ENCODE results near the gene GJC2. TPM values are rescaled to one million over a fixed set of nuclear protein-coding genes. Genes with fewer than 3 reads are reported as not detected.
"Not testable (repeated sequence)": the region's sequence is repeated elsewhere in the genome, so short reads cannot be mapped to it uniquely, and the experiment has no call there.

The GJC2 gene
- total RNA-seq, 2 experiments from 2014 or later: 0.41 to 0.57 TPM

DNA sequence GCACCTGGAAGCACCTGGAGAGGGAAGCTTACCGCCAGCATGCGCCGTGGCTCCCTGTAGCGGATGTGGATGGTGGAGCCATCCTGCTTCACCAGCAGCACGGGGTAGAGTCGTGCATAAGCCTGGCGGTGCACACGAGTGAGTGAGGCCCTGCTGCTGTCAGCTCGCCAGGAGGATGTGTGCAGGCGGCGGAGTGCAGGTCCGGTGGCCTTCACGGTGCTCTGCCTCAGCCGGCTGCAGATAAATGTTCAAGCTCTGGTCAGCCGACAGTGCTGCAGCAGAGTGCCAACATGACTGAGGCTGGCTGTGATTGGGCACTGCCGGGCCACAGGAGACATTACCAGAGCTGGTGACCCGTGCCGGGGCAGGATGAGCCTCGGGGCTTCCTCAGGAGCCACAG, 42.1 kb upstream of the GJC2 start:
- H3K27ac Mint-ChIP-seq: no peak overlapping the region
- CTCF ChIA-PET: interaction anchor here (1.4 kb wide), 1 partner anchor 108 kb away, joined by 3 read pairs; no protein-coding TSS in a partner anchor
- H3K27me3 Mint-ChIP-seq: no peaks in the 10 kb centered on the region

DNA sequence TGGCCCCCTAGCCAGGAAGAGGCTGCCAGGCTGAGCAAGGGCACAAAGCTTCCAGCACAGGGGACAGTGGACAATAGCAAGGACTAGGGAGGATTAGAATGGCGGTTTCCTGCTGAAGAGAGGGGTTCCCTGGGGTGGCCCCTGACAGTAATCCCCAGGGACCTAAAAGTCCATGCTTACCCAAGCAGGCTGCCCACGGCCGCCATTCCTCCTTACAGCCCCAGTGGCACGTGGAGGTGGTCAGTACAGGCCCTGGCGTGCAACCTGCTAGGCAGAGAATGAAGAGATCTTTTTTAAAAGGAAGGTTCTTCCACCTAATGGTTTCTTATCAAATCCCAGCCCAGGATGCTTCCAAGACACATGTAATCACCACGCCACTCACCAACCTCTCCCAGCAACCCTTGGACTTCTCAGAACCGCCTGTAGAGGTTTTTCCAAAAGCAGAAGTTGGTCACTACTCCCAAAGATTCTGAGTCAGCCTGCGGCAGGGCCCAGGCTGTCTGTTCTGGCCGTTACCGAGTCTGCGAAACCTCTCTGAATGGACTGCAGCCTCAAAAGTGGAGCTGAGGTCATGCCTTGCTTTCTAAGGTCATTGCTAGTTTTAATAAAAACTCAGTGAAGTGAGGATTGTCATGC, 41.6 kb upstream of the GJC2 start:
- no peaks in the 10 kb centered on the region for H3K27me3 Mint-ChIP-seq
- peak overlapping the region; percentile 89 for H3K4me3 Mint-ChIP-seq
- H3K9me3 Mint-ChIP-seq: no peaks in the 10 kb centered on the region
- DNase-seq: no peak
- H3K36me3 Mint-ChIP-seq: peaks cover 13% of the 10 kb centered on the region
- POLR2A ChIA-PET: interaction anchor here (1.1 kb wide), 1 partner anchor 32 kb away, joined by 4 read pairs; the partner anchor contains the start of gene GUK1
- intact Hi-C loops (cut with micrococcal nuclease): no loop called here
- CTCF ChIA-PET: no interaction called here
- peaks cover 35% of the 10 kb centered on the region for H3K4me1 Mint-ChIP-seq (ENCODE audit: low read depth)
- peak overlapping the region; percentile 84 for H3K27ac Mint-ChIP-seq

More for the DNA sequence above, 42.1 kb upstream of the GJC2 start:
- peak overlapping the region; percentile 89 for H3K4me3 Mint-ChIP-seq
- POLR2A ChIA-PET: interaction anchor here (1.1 kb wide), 1 partner anchor 33 kb away, joined by 4 read pairs; the partner anchor contains the start of gene GUK1
- H3K9me3 Mint-ChIP-seq: no peaks in the 10 kb centered on the region
- intact Hi-C loops (cut with micrococcal nuclease): no loop called here
- peaks cover 35% of the 10 kb centered on the region for H3K4me1 Mint-ChIP-seq (ENCODE audit: low read depth)
- peaks cover 13% of the 10 kb centered on the region for H3K36me3 Mint-ChIP-seq
- DNase-seq: no peak

DNA sequence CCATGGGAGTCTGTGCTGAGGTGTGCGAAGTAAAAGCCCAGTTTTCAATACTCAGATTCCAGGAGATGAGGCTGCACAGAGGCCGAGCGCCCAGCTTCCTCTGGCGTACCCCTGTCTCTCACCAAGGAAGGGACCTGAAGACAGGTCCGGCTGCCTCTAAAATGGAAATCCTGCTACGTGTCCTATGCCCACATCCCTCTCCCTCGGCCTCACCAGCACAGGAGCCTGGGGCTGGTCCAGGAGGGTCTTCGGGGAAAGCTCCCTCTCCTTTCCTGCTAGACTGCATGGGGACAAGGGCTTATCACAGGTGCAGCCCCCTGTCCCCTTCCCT, 41.0 kb upstream of the GJC2 start:
- ChIA-PET CTCF (no interaction called here), POLR2A (interaction anchor here (1.1 to 1.4 kb wide), 2 partner anchors 26 to 32 kb away, joined by 4 read pairs; partner anchors contain the start of genes ARF1 and GUK1)
- Mint-ChIP-seq H3K36me3 (peaks cover 10% of the 10 kb centered on the region), H3K4me1 (ENCODE audit: low read depth) (peaks cover 31% of the 10 kb centered on the region), H3K9me3 (no peaks in the 10 kb centered on the region), H3K4me3 (peak overlapping the region; percentile 89), H3K27ac (peak overlapping the region; percentile 84), H3K27me3 (no peaks in the 10 kb centered on the region)
- no peak for DNase-seq
- intact Hi-C loops (cut with micrococcal nuclease): loop anchor here (1.0 kb wide), 3 partner anchors 26 to 58 kb away; partner anchors contain the start of genes ARF1 and GUK1

DNA sequence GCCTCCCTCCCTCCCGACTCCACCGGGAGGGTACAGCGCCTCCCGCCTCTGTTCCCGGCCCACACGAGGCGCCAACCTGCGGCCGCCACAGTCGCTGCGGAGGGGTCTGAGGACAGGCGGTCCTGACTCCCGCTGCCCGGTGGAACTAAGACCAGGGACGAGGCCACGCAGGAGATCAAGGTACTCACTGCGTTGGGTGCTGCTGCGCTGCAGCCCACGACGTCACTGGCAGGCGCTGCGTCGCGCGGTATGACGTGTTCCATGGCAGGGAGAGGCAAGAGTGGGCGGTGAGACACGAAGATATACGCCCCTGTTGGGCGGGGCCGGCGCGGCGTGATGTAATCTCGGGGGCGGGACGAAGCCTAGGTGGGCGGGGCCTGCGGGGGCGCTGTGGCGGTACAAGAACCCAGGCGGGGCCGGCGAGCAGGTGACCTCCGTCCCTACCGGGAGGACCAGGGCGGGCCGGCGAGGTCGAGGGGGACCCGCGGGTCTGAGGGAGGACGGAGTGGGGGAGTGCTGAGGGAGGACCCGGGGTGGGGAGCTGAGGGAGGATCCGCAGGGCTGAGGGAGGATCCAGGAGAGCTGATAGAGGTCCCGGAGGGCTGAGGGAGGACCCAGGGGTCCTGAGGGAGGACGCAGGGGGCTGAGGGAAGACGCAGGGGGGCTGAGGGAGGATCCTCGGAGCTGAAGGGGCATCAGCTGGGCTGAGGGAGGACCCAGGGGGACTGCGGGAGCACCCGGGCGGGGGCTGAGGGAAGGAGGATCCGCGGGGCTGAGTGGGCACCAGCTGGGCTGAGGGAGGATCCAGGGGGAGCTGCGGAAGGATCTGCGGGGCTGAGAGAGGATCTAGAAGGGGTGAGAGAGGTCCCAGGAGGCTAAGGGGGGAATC, 40.4 kb upstream of the GJC2 start, which contains the start of gene MRPL55:
Gene MRPL55 (minus strand): TSS at position 227 of the 889 bp plus-strand sequence. CDS start 1,039 bp downstream, outside the sequence.
- Mint-ChIP-seq H3K27me3 (no peaks in the 10 kb centered on the region), H3K36me3 (peaks cover 10% of the 10 kb centered on the region), H3K9me3 (no peaks in the 10 kb centered on the region), H3K4me1 (ENCODE audit: low read depth) (peaks cover 25% of the 10 kb centered on the region), H3K27ac (peak within 1 kb of the TSS; percentile 84), H3K4me3 (peak within 1 kb of the TSS; percentile 89)
- ChIA-PET CTCF (interaction anchor here (0.6 to 1.4 kb wide), 4 partner anchors 22 to 110 kb away, joined by 3 to 11 read pairs (median 3); no protein-coding TSS in a partner anchor), POLR2A (interaction anchor here (1.1 to 1.4 kb wide), 4 partner anchors 27 to 355 kb away, joined by 3 to 4 read pairs (median 3); partner anchors contain the start of gene ARF1)
- DNase-seq: peak; percentile 99
- intact Hi-C loops (cut with micrococcal nuclease): loop anchor here (1.0 kb wide), 3 partner anchors 27 to 57 kb away; partner anchors contain the start of genes ARF1 and GUK1

DNA sequence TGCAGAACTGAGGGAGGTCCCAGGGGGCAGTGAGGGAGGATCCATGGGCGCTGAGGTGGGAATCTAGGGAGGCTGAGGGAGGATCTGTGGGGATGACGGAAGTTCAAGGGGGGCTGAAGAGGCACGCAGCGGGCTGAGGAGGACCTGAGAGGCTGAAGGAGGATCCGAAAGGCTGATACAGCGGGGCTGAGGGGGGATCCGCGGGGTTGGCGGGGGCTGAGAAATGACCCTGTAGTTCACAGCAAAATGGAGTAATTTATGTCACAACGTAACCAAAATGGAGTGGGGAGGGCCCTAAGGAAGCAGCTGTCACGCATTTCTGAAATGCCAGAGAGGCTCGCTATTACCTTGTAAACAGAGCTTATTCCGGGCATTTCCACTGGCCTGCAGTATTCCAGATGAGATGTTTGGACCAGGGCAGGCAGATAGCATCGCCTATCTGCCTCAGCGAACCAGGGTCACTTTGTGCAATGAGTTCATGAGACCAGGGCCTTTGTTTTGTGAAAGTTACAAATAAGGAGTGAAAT, 39.7 kb upstream of the GJC2 start:
- no peaks in the 10 kb centered on the region for H3K27me3 Mint-ChIP-seq
- no peaks in the 10 kb centered on the region for H3K9me3 Mint-ChIP-seq
- ChIA-PET POLR2A (interaction anchor here (1.1 to 1.4 kb wide), 4 partner anchors 28 to 354 kb away, joined by 3 to 4 read pairs (median 3); partner anchors contain the start of gene ARF1), CTCF (interaction anchor here (0.6 to 1.4 kb wide), 4 partner anchors 21 to 110 kb away, joined by 3 to 11 read pairs (median 3); no protein-coding TSS in a partner anchor)
- intact Hi-C loops (cut with micrococcal nuclease): loop anchor here (1.0 kb wide), 3 partner anchors 28 to 56 kb away; partner anchors contain the start of genes ARF1 and GUK1
- H3K36me3 Mint-ChIP-seq: peaks cover 10% of the 10 kb centered on the region
- peak overlapping the region; percentile 84 for H3K27ac Mint-ChIP-seq
- DNase-seq: no peak
- H3K4me3 Mint-ChIP-seq: peak overlapping the region; percentile 89
- peaks cover 22% of the 10 kb centered on the region for H3K4me1 Mint-ChIP-seq (ENCODE audit: low read depth)

DNA sequence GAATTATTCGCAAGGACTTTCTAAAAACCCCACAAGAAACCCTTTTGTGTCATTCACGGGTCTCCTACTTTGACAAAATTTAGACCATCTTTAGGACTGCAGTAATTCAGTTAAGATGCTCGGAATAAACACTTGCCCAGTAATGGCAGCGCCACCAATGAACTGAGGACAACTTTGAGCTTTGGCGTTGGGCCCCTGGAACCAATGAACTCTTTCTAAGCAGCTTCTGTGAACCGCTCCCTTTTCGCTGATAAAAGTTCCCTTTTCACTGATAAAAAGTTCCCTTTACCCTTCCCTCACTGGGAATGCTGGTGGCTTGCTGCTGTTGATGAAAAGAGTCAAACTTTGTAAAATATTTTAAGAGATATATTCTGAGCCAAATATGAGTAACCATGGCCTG, 39.2 kb upstream of the GJC2 start:
- Mint-ChIP-seq H3K4me1 (ENCODE audit: low read depth) (peaks cover 22% of the 10 kb centered on the region), H3K36me3 (peaks cover 10% of the 10 kb centered on the region), H3K9me3 (no peaks in the 10 kb centered on the region), H3K27me3 (no peaks in the 10 kb centered on the region), H3K4me3 (peak overlapping the region; percentile 12), H3K27ac (no peak overlapping the region)
- ChIA-PET POLR2A (interaction anchor here (1.2 kb wide), 1 partner anchor 29 kb away, joined by 3 read pairs; no protein-coding TSS in a partner anchor), CTCF (interaction anchor here (1.1 to 1.4 kb wide), 3 partner anchors 20 to 111 kb away, joined by 3 to 11 read pairs (median 3); no protein-coding TSS in a partner anchor)
- DNase-seq: no peak
- intact Hi-C loops (cut with micrococcal nuclease): no loop called here

DNA sequence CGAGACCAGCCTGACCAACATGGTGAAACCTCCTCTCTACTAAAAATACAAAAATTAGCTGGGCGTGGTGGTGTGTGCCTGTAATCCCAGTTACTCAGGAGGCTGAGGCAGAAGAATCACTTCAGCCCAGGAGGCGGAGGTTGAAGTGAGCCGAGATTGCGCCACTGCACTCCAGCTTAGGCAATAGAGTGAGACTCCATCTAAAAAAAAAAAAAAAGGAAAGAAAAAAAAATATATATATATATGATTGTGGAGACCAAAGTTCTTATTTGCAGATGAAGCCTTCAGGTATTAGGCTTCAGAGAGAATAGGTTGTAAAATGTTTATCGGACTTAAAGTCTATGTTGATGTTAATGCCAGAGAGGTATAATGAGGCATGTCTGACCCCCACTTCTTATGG, 38.4 kb upstream of the GJC2 start:
- DNase-seq; POLR2A ChIA-PET; H3K4me3 Mint-ChIP-seq; intact Hi-C loops (cut with micrococcal nuclease); H3K9me3 Mint-ChIP-seq; H3K36me3 Mint-ChIP-seq; H3K27me3 Mint-ChIP-seq; H3K27ac Mint-ChIP-seq: not testable (repeated sequence)
- H3K4me1 Mint-ChIP-seq (ENCODE audit: low read depth): peaks cover 22% of the 10 kb centered on the region
- CTCF ChIA-PET: interaction anchor here (1.2 kb wide), 1 partner anchor 56 kb away, joined by 3 read pairs; no protein-coding TSS in a partner anchor

DNA sequence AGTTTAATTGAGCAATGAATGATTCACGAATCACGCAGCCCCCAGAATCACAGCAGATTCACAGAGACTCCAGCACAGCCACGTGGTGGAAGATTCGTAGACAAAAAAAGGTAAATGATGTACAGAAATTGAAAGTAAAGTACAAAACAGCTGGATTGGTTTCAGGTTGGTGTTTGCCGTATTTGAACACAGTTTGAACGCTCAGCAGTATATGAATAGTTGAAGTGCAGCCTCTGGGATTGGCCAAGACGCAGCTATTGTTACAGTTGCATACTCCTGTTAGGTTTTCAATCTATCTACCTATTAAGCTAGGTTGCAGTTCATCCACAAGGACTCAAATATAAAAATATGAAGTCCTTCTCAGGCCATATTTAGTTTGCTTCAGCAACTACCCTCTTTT, 37.6 kb upstream of the GJC2 start:
- no peak overlapping the region for H3K27ac Mint-ChIP-seq
- ChIA-PET POLR2A (no interaction called here), CTCF (interaction anchor here (1.4 kb wide), 1 partner anchor 19 kb away, joined by 5 read pairs; no protein-coding TSS in a partner anchor)
- intact Hi-C loops (cut with micrococcal nuclease): no loop called here
- H3K9me3 Mint-ChIP-seq: no peaks in the 10 kb centered on the region
- DNase-seq: no peak
- peaks cover 22% of the 10 kb centered on the region for H3K4me1 Mint-ChIP-seq (ENCODE audit: low read depth)
- H3K27me3 Mint-ChIP-seq: no peaks in the 10 kb centered on the region
- H3K4me3 Mint-ChIP-seq: no peak overlapping the region
- peaks cover 3% of the 10 kb centered on the region for H3K36me3 Mint-ChIP-seq

DNA sequence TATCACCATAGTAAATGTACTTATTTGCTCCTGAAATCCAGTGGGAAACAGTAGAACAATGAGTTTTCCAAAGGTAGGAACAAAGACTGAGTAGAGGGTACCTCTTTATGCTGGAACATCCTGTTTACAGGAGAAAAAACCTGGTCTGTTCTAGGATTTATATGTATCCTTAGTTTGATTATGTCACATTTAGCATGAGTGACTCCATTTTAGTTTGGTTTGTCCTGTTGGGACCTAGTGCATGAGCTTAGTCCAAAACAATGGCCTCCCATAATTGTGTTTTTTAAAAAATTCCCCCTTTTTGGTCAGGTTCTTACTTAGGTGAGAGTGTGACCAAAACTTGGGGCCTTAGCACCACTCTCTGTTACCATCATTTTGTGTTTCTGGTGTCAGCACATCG, 37.1 kb upstream of the GJC2 start:
- ChIA-PET CTCF (interaction anchor here (1.4 kb wide), 1 partner anchor 18 kb away, joined by 5 read pairs; no protein-coding TSS in a partner anchor), POLR2A (no interaction called here)
- Mint-ChIP-seq H3K4me3 (no peak overlapping the region), H3K27me3 (no peaks in the 10 kb centered on the region), H3K9me3 (no peaks in the 10 kb centered on the region), H3K36me3 (peaks cover 2% of the 10 kb centered on the region), H3K4me1 (ENCODE audit: low read depth) (peaks cover 19% of the 10 kb centered on the region), H3K27ac (no peak overlapping the region)
- intact Hi-C loops (cut with micrococcal nuclease): no loop called here
- DNase-seq: no peak

DNA sequence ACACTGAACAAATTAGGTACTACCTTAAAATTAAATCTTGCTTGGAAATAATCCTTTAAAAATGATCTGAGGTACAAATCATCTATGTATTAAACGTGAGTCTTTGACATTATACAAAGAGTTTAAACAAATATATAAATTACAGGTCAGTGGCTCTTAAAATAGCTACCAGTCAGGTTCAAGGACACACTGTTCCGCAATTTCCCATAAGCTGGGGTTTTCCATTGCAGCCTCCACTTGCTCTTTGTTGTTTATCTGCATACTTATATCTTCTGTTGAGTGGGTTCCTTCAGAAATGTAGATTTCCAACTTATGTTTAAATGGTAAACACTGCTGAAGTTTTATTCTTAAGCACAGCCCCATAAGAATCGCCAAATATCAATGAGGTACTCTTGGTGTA, 34.9 kb upstream of the GJC2 start:
- intact Hi-C loops (cut with micrococcal nuclease): no loop called here
- CTCF ChIA-PET: interaction anchor here (1.5 to 2.3 kb wide), 2 partner anchors 16 to 115 kb away, joined by 3 to 5 read pairs; no protein-coding TSS in a partner anchor
- POLR2A ChIA-PET: no interaction called here

DNA sequence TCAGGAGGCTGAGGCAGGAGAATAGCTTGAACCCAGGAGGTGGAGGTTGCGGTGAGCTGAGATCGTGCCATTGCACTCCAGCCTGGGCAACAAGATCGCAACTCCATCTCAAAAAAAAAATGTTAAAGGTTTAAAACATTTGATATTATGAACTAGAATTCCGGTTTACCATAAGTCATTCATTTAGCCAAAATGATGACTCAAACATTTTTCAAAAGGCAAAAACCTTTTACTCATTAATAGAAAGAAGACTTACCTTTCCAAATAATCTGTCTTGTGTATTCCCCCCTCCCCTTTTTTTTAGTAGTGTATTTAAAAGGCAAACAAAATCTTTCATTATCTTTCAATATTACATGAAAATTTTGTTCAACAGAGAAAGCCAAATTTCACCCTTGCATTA, 32.4 kb upstream of the GJC2 start:
- CTCF ChIA-PET: no interaction called here
- DNase-seq: no peak
- H3K36me3 Mint-ChIP-seq: peaks cover 3% of the 10 kb centered on the region
- intact Hi-C loops (cut with micrococcal nuclease): no loop called here
- no peak overlapping the region for H3K27ac Mint-ChIP-seq
- no peak overlapping the region for H3K4me3 Mint-ChIP-seq
- H3K4me1 Mint-ChIP-seq (ENCODE audit: low read depth): no peaks in the 10 kb centered on the region
- peaks cover 4% of the 10 kb centered on the region for H3K9me3 Mint-ChIP-seq
- POLR2A ChIA-PET: no interaction called here
- H3K27me3 Mint-ChIP-seq: no peaks in the 10 kb centered on the region

More for the DNA sequence above, 34.9 kb upstream of the GJC2 start:
- Mint-ChIP-seq H3K4me3 (no peak overlapping the region), H3K36me3 (peaks cover 3% of the 10 kb centered on the region), H3K27me3 (no peaks in the 10 kb centered on the region), H3K9me3 (peaks cover 4% of the 10 kb centered on the region), H3K4me1 (ENCODE audit: low read depth) (peaks cover 4% of the 10 kb centered on the region), H3K27ac (no peak overlapping the region)
- DNase-seq: no peak

All from activated CD4-positive, alpha-beta memory T cell treated with anti-CD3 and anti-CD28 coated beads for 36 hours (primary cell).